GM10248 (cell line): ENCODE data around the gene ATRNL1.

Experiments used
- CTCF ChIA-PET: fragments of 300-600 bp; sonication (Branson Sonifier 250); formaldehyde crosslinking; extraction: SDS; loops from one replicate; lab custom pipeline; 2021; ENCODE audit warnings: antibody characterized with exemption; lab: Yijun Ruan, JAX
- POLR2A ChIA-PET: fragments of 350-650 bp; sonication (Branson Sonifier 250); formaldehyde crosslinking; extraction: SDS; loops from one replicate; lab custom pipeline; 2020; ENCODE audit warnings: antibody characterized with exemption; lab: Yijun Ruan, JAX
- DNase-seq: peaks from one replicate; pipeline ENCODE4 v3.0.0; 2012; ENCODE audit errors: extremely low spot score
- TF ChIP-seq, protein P1 (sequence below): IDR thresholded peaks from 2 replicates; pipeline ENCODE4 v1.5.1; 2012; ENCODE audit warnings: mild to moderate bottlenecking, low read depth; ENCODE audit errors: extremely low read depth, missing control alignments, control extremely low read depth

ATRNL1 gene, protein sequence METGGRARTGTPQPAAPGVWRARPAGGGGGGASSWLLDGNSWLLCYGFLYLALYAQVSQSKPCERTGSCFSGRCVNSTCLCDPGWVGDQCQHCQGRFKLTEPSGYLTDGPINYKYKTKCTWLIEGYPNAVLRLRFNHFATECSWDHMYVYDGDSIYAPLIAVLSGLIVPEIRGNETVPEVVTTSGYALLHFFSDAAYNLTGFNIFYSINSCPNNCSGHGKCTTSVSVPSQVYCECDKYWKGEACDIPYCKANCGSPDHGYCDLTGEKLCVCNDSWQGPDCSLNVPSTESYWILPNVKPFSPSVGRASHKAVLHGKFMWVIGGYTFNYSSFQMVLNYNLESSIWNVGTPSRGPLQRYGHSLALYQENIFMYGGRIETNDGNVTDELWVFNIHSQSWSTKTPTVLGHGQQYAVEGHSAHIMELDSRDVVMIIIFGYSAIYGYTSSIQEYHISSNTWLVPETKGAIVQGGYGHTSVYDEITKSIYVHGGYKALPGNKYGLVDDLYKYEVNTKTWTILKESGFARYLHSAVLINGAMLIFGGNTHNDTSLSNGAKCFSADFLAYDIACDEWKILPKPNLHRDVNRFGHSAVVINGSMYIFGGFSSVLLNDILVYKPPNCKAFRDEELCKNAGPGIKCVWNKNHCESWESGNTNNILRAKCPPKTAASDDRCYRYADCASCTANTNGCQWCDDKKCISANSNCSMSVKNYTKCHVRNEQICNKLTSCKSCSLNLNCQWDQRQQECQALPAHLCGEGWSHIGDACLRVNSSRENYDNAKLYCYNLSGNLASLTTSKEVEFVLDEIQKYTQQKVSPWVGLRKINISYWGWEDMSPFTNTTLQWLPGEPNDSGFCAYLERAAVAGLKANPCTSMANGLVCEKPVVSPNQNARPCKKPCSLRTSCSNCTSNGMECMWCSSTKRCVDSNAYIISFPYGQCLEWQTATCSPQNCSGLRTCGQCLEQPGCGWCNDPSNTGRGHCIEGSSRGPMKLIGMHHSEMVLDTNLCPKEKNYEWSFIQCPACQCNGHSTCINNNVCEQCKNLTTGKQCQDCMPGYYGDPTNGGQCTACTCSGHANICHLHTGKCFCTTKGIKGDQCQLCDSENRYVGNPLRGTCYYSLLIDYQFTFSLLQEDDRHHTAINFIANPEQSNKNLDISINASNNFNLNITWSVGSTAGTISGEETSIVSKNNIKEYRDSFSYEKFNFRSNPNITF (N-terminal part only)

DNA sequence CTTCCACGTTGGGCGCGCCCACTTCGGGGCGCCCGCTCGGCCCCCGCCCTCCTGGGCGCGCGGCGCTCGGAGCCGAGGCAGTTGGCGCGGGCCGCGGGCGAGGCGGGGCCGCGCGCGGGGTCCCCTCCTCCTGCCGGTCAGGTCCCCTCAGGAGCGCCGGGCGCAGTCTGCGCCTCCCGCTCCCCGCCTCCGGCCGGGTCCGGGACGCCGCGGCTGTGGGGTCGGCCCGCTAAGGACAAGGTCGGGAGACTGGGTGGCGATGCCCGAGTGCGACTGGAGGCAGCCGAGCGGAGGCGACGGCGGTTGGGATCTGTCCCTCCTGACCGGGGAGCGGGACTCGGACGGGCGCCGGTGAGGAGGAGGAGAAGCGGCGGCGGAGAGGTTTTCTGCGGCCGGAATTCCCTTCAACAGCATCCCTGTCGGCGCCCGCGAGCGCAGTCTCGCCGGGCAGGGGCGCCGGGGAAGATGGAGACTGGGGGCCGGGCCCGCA lies at the start of gene ATRNL1:
ATRNL1 (plus strand) TSS at position 80 of the 490 bp plus-strand sequence; CDS start at position 466, 386 bp downstream.
- ChIA-PET CTCF (interaction anchor here (1.9 kb wide), 1 partner anchor 213 kb away, joined by 6 read pairs; no protein-coding TSS in a partner anchor), POLR2A (no interaction called here)
- TF ChIP-seq, protein P1, sequence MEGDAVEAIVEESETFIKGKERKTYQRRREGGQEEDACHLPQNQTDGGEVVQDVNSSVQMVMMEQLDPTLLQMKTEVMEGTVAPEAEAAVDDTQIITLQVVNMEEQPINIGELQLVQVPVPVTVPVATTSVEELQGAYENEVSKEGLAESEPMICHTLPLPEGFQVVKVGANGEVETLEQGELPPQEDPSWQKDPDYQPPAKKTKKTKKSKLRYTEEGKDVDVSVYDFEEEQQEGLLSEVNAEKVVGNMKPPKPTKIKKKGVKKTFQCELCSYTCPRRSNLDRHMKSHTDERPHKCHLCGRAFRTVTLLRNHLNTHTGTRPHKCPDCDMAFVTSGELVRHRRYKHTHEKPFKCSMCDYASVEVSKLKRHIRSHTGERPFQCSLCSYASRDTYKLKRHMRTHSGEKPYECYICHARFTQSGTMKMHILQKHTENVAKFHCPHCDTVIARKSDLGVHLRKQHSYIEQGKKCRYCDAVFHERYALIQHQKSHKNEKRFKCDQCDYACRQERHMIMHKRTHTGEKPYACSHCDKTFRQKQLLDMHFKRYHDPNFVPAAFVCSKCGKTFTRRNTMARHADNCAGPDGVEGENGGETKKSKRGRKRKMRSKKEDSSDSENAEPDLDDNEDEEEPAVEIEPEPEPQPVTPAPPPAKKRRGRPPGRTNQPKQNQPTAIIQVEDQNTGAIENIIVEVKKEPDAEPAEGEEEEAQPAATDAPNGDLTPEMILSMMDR = no peak
- peak; percentile 47 for DNase-seq

DNA sequence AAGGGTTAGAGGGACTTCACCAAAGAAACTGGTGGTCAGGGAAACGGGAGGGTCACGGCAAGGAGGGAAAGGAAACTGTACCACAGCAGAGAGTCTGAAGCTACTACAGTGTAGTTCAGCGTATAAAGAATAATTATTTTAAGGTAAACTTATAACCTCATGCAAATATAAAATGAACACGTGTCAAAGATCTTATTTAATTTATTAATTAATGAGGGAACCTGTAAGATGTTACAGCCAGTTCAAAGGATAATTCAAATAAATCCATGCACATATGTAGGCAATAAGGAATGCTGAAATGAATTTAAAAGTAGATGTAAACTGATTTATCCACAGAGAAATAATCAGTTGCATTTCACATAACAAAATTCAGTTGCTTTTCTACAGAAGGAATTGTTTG lies 49.4 kb upstream of the ATRNL1 start:
- TF ChIP-seq, protein P1 = no peak
- no peak for DNase-seq
- CTCF ChIA-PET = no interaction called here
- POLR2A ChIA-PET = no interaction called here

DNA sequence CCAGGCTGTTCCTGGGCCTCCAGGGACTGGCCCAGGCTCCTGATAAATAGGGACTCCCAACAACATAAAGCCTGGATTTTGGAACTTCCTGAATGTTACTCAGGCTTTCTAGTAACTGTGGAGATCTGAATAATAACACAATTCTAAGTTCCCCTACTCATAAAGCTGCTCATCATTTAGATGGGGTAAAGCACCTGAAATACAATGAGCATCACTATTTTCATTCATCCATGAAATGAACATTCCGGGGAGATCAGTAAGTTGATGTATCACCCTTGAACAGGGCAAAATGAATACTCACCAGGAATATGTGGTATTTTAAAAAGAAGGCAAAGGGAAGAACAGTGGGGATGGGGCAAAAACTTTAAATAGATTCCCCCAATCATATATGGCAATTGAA lies 48.3 kb upstream of the ATRNL1 start:
- ChIA-PET POLR2A (no interaction called here), CTCF (interaction anchor here (1.1 to 1.5 kb wide), 3 partner anchors 18 to 47 kb away, joined by 3 to 4 read pairs (median 3); no protein-coding TSS in a partner anchor)
- TF ChIP-seq, protein P1 = no peak
- no peak for DNase-seq

DNA sequence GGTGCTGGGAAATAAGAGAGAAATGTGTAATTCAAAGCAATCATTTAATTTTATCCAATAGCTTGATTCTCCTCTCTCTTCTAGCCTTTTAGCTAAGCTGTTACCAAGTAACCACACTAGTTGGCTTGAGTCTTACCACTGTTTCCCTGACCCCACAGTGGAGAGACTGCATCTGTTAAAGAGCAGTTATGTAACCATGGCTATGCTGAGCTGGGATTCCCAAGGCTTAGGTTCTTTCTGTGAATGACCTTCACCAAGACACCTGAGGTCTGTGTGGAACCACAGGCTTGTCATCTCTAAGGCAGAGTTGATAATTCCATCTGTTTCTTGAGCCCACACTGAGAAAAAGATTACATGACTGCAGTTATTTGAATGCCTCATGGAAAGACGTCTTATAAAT lies 47.7 kb upstream of the ATRNL1 start:
- CTCF ChIA-PET = interaction anchor here (1.1 to 1.5 kb wide), 3 partner anchors 17 to 48 kb away, joined by 3 to 4 read pairs (median 3); no protein-coding TSS in a partner anchor
- POLR2A ChIA-PET = no interaction called here
- TF ChIP-seq, protein P1 = no peak
- no peak for DNase-seq

DNA sequence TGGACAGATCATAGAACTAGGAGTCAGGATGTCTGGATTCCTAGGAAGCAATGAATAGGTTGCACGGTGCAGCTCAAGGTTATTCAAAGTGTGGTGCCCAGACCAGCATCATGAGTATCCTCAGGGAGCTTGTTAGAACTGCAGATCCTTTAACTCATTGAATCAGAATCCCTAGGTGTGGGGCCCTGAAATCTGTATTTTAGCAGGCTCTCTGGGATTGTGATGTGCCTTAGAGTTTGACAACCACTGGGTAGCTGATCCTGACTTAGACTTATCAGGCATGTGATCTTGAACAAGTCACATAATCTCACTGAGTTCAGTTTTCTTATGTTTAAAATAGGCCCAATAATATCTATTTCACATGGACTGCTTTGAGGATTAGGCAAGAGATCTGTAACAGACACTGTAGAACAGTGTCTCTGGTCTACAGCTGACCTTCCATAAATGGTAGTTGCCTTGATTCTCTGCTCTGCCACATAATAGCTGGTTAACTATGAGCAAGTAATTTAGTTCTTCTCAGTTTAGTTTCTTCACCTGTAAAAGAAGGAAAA lies 46.4 kb upstream of the ATRNL1 start:
- POLR2A ChIA-PET = no interaction called here
- CTCF ChIA-PET = interaction anchor here (0.8 to 2.7 kb wide), 3 partner anchors 12 to 20 kb away, joined by 3 to 6 read pairs (median 3); no protein-coding TSS in a partner anchor
- TF ChIP-seq, protein P1 = no peak
- no peak for DNase-seq
